ENCODE data around the gene USP34.

USP34 gene

GRCh38 chr2:61177727-61178549 is 292.9 kb downstream of the USP34 start:
- H3K4me3 ChIP-seq (ENCODE audit: low read length): peak overlapping the region; percentile 75
- peak; percentile 25 for DNase-seq (ENCODE audit: low read depth)
- no peak for TF ChIP-seq CTCF (conservative IDR thresholded peaks at IDR 0.05; ENCODE audit: low read length)

- peak overlapping the region; percentile 90 for H3K4me3 ChIP-seq (ENCODE audit: low read length)
- no peak for TF ChIP-seq CTCF (conservative IDR thresholded peaks at IDR 0.05; ENCODE audit: low read length)
- DNase-seq (ENCODE audit: low read depth): peak; percentile 93
These were observed 293.8 kb downstream of the USP34 start for GRCh38 chr2:61176755-61177726.

GRCh38 chr2:61175036-61175435 is 295.9 kb downstream of the USP34 start:
- DNase-seq (ENCODE audit: low read depth): no peak
- no peak for TF ChIP-seq CTCF (conservative IDR thresholded peaks at IDR 0.05; ENCODE audit: low read length)
- no peak overlapping the region for H3K4me3 ChIP-seq (ENCODE audit: low read length)

- DNase-seq (ENCODE audit: low read depth): no peak
- H3K4me3 ChIP-seq (ENCODE audit: low read length): no peak overlapping the region
- no peak for TF ChIP-seq CTCF (conservative IDR thresholded peaks at IDR 0.05; ENCODE audit: low read length)
These were observed 297.8 kb downstream of the USP34 start for GRCh38 chr2:61173116-61173515.

- H3K4me3 ChIP-seq (ENCODE audit: low read length): no peak overlapping the region
- no peak for DNase-seq (ENCODE audit: low read depth)
- TF ChIP-seq CTCF (conservative IDR thresholded peaks at IDR 0.05; ENCODE audit: low read length): no peak
These were observed 298.2 kb downstream of the USP34 start for GRCh38 chr2:61172671-61173070.

GRCh38 chr2:61167579-61167978 is 303.3 kb downstream of the USP34 start:
- no peak for DNase-seq (ENCODE audit: low read depth)
- H3K4me3 ChIP-seq (ENCODE audit: low read length): no peak overlapping the region
- TF ChIP-seq CTCF (conservative IDR thresholded peaks at IDR 0.05; ENCODE audit: low read length): no peak
